VCaP (cell line): ENCODE measurements around the gene TENM3.
A peak's percentile ranks its signal among the peaks of the same experiment; 100 is the strongest.

Experiments
- H3K27ac ChIP-seq: fragments of 450-650 bp; 2 replicates; pipeline ENCODE4 v1.5.1; 2017
- CTCF ChIP-seq: fragments of 450-650 bp; conservative IDR thresholded peaks from 2 replicates; pipeline ENCODE4 v1.5.1; 2017; ENCODE audit warnings: mild to moderate bottlenecking, moderate library complexity

TENM3 gene

GRCh38 chr4:182292612-182293011, 49.4 kb downstream of the TENM3 start:
- H3K27ac ChIP-seq, result no peak overlapping the region
- no peak for TF ChIP-seq CTCF

- no peak for TF ChIP-seq CTCF
- H3K27ac ChIP-seq, result no peak overlapping the region
Observed at GRCh38 chr4:182293691-182294255, 50.6 kb downstream of the TENM3 start.

- no peak overlapping the region for H3K27ac ChIP-seq
- no peak for TF ChIP-seq CTCF
Observed at GRCh38 chr4:182294451-182294850, 51.2 kb downstream of the TENM3 start.

DNA sequence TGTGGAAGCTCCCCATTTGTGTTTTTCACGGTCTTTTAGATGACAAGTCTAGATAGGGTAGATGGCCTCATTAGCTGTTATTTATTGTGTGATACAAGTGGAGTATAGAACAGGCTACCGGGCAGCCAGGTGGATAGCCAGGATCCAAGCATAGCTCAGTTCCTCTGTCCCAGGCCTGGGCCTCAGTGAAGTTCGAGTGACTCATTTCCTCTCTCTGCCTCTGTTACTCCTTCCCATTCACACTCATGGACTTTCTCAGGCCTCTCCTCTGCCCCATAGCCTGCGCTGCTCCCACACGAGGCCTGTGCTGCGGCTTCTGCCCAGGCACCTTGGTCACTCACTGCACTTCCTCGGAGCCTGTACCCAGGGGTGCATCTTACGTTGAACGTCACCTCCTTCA, 54.5 kb downstream of the TENM3 start:
- no peak overlapping the region for H3K27ac ChIP-seq
- TF ChIP-seq CTCF, result no peak

DNA sequence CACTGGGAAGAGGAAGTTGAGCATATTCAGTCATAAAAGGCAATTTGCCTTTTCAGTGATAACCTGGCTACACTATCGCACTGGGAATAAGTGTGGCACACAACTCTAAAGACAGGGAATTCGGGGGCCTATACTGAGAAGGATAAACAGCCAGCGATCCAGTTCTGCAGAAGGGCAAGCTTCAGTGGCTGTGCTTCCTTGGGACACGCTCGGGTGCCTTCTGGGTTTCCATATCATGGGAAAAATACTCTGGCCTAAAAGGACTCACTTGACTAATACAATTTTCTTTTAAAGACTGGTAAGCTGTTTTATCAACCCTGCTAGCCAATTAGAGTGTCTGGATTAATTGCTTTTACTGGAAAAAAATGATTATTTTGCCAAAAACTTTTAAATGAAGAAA, 58.5 kb downstream of the TENM3 start:
- H3K27ac ChIP-seq, result no peak overlapping the region
- TF ChIP-seq CTCF, result no peak

DNA sequence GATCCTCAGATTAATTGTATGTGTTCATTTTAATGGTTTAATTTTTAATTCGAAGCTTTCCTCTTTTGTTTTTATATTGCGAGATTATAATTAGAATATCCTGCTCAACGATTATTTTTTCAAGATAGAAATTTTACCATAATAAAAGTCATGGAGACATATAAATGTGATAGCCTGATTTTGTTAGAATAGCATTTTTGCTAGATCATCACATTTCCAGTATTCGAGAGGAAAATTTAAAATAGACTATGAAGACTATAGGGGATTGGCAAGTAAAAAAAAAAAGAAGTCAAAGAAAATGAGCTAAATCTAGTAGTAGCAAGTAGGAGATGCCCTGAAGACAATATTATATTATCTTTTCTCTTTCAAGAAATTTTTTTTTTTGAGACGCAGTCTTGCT, 60.6 kb downstream of the TENM3 start:
- no peak overlapping the region for H3K27ac ChIP-seq
- no peak for TF ChIP-seq CTCF

DNA sequence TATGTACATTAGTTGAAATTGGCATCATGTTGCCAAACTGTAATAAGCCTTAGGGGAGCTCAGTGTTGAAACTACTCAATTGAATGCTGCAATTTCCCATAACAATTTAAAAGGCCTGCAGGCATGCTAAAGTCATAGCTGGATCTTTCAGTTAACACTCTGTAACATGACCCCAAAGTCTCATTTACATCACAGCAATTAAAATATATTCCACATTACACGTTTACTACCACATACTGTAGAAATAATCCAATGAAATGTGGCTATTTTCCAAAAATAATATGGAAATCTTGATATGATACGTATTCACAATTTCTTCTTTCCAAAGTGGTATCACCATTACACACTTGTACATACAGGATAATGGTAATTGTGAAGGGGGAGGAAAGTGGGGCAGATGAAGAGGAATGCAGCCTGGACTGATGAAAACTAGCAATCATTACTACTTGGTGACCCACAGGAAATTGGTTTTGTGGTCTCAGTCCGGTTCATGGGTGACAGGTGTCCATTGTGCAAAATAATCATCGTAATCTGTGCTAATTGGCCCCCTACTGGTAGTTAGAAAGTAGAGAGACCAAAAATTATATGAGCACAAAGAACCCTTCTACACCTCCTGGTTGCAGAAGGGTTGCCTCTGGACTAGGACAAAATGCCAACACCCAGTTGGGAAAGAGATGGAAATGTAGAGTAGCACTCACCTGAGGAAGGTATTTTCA, 63.7 kb downstream of the TENM3 start:
- TF ChIP-seq CTCF, result peak; percentile 28
- H3K27ac ChIP-seq, result no peak overlapping the region
